Smooth muscle cell (in vitro differentiated cells): ENCODE measurements around the gene USB1. TPM values are rescaled to one million over a fixed set of nuclear protein-coding genes. Genes with fewer than 3 reads are reported as not detected.

Experiments used
- DNase-seq: peaks from one replicate; lab custom pipeline; 2025; ENCODE audit not compliant: unreplicated experiment; lab: John Stamatoyannopoulos, UW
- H2AFZ ChIP-seq: fragments of 200-600 bp; sonication (generic); 2 replicates; pipeline ENCODE4 v1.6.0; 2016; ENCODE audit warnings: antibody characterized with exemption, low read depth, mild to moderate bottlenecking
- H3F3A ChIP-seq: fragments of 200-600 bp; sonication (generic); 2 replicates; pipeline ENCODE4 v1.6.0; 2017; ENCODE audit warnings: antibody characterized with exemption, low read depth
- H3K27ac ChIP-seq: fragments of 200-600 bp; sonication (generic); 2 replicates; pipeline ENCODE4 v1.5.1; 2016; ENCODE audit warnings: low read depth, mild to moderate bottlenecking
- H3K27me3 ChIP-seq: fragments of 200-600 bp; sonication (generic); 2 replicates; pipeline ENCODE4 v1.6.1; 2016; ENCODE audit warnings: low read depth, mild to moderate bottlenecking
- H3K36me3 ChIP-seq: fragments of 200-600 bp; sonication (generic); 2 replicates; pipeline ENCODE4 v1.5.1; 2016; ENCODE audit warnings: low read depth
- H3K4me1 ChIP-seq: fragments of 200-600 bp; sonication (generic); 2 replicates; pipeline ENCODE4 v1.5.1; 2016; ENCODE audit warnings: low read depth
- H3K4me2 ChIP-seq: fragments of 200-600 bp; sonication (generic); 2 replicates; pipeline ENCODE4 v1.6.0; 2016; ENCODE audit warnings: mild to moderate bottlenecking
- H3K4me3 ChIP-seq: fragments of 200-600 bp; sonication (generic); 2 replicates; pipeline ENCODE4 v1.5.1; 2016; ENCODE audit warnings: mild to moderate bottlenecking
- H3K79me2 ChIP-seq: fragments of 200-600 bp; sonication (generic); 2 replicates; pipeline ENCODE4 v1.6.0; 2016; ENCODE audit warnings: low read depth, mild to moderate bottlenecking
- H3K9ac ChIP-seq: fragments of 200-600 bp; sonication (generic); 2 replicates; pipeline ENCODE4 v1.6.0; 2016; ENCODE audit warnings: low read depth
- H3K9me3 ChIP-seq: fragments of 200-600 bp; sonication (generic); replicated peaks from 2 replicates; pipeline ENCODE4 v1.5.1; 2016; ENCODE audit warnings: low read depth
- H4K20me1 ChIP-seq: fragments of 200-600 bp; sonication (generic); 2 replicates; pipeline ENCODE4 v1.6.0; 2016; ENCODE audit warnings: low read depth
- WGBS: methylation state at CpG from one replicate; pipeline ENCODE4 v1.1.7; 2016; ENCODE audit warnings: low lambda C conversion rate; 5-methylcytosine and 5-hydroxymethylcytosine counted together
- polyA plus RNA-seq: library from polyadenylated mRNA; unstranded; fragments of >200 nt; fragmentation: Nextera tagmentation; extraction: Ambion mirVana; gene quantifications from 2 replicates; pipeline ENCODE4 v1.2.1, GENCODE V29; 2016
- total RNA-seq: library from RNA; depleted of rRNA; stranded (reverse); fragments of >200 nt; gene quantifications from 2 replicates; pipeline ENCODE4 v1.2.3, GENCODE V29; 2014
- TF ChIP-seq, protein P1 (sequence below): fragments of 200-600 bp; sonication (generic); IDR thresholded peaks from 2 replicates; pipeline ENCODE4 v1.5.1; 2017; ENCODE audit warnings: borderline replicate concordance, mild to moderate bottlenecking, antibody characterized with exemption; ENCODE audit not compliant: insufficient read depth, poor library complexity, severe bottlenecking

Gene USB1
- total and polyA plus RNA-seq, 2 experiments from 2014 or later = 26.9 to 56.6 TPM

- Histone ChIP-seq H3F3A (no peaks in the 10 kb centered on the region), H3K4me1 (no peaks in the 10 kb centered on the region), H3K27me3 (no peaks in the 10 kb centered on the region), H3K9me3 (no peaks in the 10 kb centered on the region), H3K4me2 (no peak overlapping the region), H3K4me3 (no peak overlapping the region), H3K27ac (no peak overlapping the region), H3K9ac (no peak overlapping the region), H3K36me3 (no peaks in the 10 kb centered on the region), H4K20me1 (no peaks in the 10 kb centered on the region), H3K79me2 (no peaks in the 10 kb centered on the region), H2AFZ (no peak overlapping the region)
- TF ChIP-seq, protein P1, sequence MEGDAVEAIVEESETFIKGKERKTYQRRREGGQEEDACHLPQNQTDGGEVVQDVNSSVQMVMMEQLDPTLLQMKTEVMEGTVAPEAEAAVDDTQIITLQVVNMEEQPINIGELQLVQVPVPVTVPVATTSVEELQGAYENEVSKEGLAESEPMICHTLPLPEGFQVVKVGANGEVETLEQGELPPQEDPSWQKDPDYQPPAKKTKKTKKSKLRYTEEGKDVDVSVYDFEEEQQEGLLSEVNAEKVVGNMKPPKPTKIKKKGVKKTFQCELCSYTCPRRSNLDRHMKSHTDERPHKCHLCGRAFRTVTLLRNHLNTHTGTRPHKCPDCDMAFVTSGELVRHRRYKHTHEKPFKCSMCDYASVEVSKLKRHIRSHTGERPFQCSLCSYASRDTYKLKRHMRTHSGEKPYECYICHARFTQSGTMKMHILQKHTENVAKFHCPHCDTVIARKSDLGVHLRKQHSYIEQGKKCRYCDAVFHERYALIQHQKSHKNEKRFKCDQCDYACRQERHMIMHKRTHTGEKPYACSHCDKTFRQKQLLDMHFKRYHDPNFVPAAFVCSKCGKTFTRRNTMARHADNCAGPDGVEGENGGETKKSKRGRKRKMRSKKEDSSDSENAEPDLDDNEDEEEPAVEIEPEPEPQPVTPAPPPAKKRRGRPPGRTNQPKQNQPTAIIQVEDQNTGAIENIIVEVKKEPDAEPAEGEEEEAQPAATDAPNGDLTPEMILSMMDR = no peak
- 91% methylated on average over 12 of the region's 12 CpGs for WGBS
- DNase-seq = no peak
Observed at GRCh38 chr16:57955572-57956188, 45.5 kb upstream of the USB1 start.

DNA sequence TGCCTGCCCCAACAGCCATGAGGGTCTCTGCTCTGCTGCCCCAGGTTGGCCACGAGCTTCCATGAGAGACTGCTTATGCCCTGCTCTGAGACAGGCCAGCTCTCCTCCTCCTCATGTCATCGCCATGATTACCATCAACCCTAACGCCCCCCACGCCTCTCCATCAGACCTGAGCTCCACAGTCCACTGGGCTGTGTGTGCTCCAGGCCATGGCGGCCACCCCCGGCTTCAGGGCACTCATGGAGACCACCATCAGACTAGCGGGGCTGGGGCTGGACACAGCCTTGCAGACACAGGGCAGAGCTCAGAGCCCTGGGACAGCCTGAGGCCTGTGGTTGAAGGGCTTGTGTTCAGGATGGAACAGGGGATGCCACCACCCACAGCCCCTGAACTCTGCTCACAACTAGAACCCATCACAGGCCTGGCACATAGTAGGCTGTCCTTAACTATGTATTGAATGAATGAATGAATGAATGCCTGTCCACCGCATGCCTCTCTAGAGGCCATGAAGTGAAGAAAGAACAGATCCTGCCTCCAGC lies 44.9 kb upstream of the USB1 start:
- no peaks in the 10 kb centered on the region for H3F3A ChIP-seq
- DNase-seq = no peak
- H3K79me2 ChIP-seq = no peaks in the 10 kb centered on the region
- no peak overlapping the region for H2AFZ ChIP-seq
- no peak overlapping the region for H3K27ac ChIP-seq
- H3K27me3 ChIP-seq = no peaks in the 10 kb centered on the region
- no peak overlapping the region for H3K4me3 ChIP-seq
- H3K9ac ChIP-seq = no peak overlapping the region
- TF ChIP-seq, protein P1 = no peak
- no peaks in the 10 kb centered on the region for H4K20me1 ChIP-seq
- WGBS = 92% methylated on average over 8 of the region's 8 CpGs
- no peaks in the 10 kb centered on the region for H3K36me3 ChIP-seq
- no peaks in the 10 kb centered on the region for H3K4me1 ChIP-seq
- H3K4me2 ChIP-seq = no peak overlapping the region
- no peaks in the 10 kb centered on the region for H3K9me3 ChIP-seq

GRCh38 chr16:57956924-57957672 lies 44.1 kb upstream of the USB1 start:
- no peak for DNase-seq
- Histone ChIP-seq H3K36me3 (no peaks in the 10 kb centered on the region), H3K4me1 (no peaks in the 10 kb centered on the region), H3K9me3 (no peaks in the 10 kb centered on the region), H3K9ac (no peak overlapping the region), H3K4me2 (no peak overlapping the region), H3F3A (no peaks in the 10 kb centered on the region), H3K4me3 (no peak overlapping the region), H3K79me2 (no peaks in the 10 kb centered on the region), H3K27me3 (no peaks in the 10 kb centered on the region), H3K27ac (no peak overlapping the region), H2AFZ (no peak overlapping the region), H4K20me1 (no peaks in the 10 kb centered on the region)
- WGBS = 84% methylated on average over 8 of the region's 8 CpGs
- TF ChIP-seq, protein P1 = no peak
